LNCAP (cell line): ENCODE results near the gene SERPINE1.

Source experiments
- CTCF ChIP-seq: fragments of 450-650 bp; IDR thresholded peaks from 2 replicates; pipeline ENCODE4 v1.5.1; 2017; ENCODE audit warnings: mild to moderate bottlenecking

Gene SERPINE1

GRCh38 chr7:101124376-101125056, 2.4 kb upstream of the SERPINE1 start:
- no peak for TF ChIP-seq CTCF

- no peak for TF ChIP-seq CTCF
These were observed 784 bp upstream of the SERPINE1 start for GRCh38 chr7:101125989-101126650.

- no peak for TF ChIP-seq CTCF
These were observed 646 bp downstream of the SERPINE1 start for GRCh38 chr7:101127460-101128039.

GRCh38 chr7:101128040-101128834, 1.3 kb downstream of the SERPINE1 start:
- TF ChIP-seq CTCF, result no peak

- no peak for TF ChIP-seq CTCF
These were observed 2.8 kb downstream of the SERPINE1 start for GRCh38 chr7:101129603-101130117.

GRCh38 chr7:101133621-101134398, 6.9 kb downstream of the SERPINE1 start:
- TF ChIP-seq CTCF, result no peak
